HG03108 (cell line): ENCODE measurements around the gene IFIT5.
"Not testable (repeated sequence)": the region's sequence is repeated elsewhere in the genome, so short reads cannot be mapped to it uniquely, and the experiment has no call there.

Experiments
- ATAC-seq: cut with Tn5 transposase; IDR thresholded peaks from one replicate; pipeline ENCODE4 v1.9.1; 2021; ENCODE audit warnings: moderate library complexity; ENCODE audit not compliant: unreplicated experiment

IFIT5 gene

DNA sequence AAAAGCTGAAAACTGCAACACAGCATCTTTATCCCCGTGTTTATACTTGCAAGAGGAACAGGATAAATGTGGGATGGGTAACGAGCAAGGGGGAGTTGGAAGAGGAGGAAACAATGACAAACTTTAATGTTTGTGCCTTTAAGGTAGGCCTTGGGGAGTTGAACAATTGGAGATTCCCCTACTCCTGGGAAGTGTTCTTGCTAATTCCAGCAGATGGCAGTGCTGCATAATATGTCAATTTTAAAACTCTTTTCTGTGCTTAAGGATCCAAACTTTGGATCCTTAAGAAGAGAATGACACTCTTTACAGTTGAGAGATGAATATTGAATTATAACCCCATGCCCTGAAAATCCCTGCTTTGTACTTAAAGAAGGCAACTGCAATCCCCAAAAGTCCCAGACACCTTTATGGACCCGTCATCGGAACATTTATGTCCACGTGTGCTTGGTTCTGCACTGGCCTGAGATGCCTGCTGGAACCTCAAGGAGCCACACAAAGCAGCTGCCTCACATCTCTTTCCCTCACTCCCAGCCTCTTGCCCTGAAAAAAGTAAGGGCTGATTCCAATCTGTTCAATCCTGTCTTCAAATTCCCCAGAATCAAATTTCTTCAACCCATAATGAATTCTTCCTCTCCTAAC, 12.0 kb downstream of the IFIT5 start:
- no peak for ATAC-seq

DNA sequence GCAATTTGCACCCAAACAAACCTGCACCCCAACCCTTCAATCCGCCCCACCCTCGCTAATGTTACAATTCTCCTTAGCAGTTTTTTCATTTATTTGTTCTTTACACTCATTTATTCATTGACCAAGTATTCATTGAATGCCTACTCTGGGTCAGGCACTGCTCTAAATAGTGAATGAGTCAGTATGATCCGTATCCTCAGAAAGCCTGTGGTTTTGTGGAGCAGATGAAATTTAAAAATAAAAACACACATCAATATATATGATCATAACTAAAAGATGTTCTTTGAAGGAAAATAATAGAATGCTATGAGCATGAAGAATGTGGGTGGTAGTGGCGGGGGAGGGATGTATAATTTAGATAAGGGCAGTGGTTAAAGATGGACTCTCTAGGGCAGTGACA, 13.3 kb downstream of the IFIT5 start:
- ATAC-seq, result no peak

- ATAC-seq, result no peak
Observed at GRCh38 chr10:89428877-89429276, 14.5 kb downstream of the IFIT5 start.

DNA sequence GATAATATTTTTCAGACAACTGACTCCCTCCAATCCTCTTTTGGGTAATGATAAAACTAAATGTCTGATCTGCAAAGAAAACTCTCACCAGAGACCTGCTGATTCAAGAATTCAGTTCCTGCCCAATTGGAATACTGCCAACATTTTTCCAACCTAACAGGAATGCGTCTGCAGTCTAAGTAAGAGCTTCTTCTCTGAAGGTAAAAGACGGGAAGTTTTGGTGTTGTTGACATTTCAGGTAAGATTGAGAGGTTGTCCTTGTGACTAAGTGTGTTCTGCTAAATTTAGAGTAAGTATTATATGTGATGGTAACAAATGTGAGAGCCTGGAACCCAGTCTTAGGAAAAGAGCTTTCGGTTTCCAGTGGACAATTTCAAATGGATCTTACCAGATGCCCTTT, 17.6 kb downstream of the IFIT5 start:
- no peak for ATAC-seq

DNA sequence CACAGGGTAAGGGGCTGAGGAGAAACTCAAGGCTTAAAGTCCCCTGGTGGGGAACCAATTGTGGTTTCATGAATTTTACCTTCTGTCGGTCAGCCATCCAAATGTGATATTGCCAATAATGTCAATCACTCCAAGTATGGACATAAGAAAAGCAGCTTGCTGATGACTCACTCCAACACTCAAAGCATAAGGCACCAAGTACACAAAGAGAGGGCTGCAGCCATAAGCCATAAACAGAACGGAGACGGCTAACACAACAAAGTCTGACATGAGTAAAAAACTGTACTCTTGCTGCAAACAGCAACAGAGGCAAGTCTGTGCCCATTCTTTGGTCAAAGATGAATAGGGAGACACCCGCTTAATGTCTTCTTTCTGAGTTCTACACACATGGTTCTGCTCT, 24.2 kb downstream of the IFIT5 start:
- no peak for ATAC-seq

DNA sequence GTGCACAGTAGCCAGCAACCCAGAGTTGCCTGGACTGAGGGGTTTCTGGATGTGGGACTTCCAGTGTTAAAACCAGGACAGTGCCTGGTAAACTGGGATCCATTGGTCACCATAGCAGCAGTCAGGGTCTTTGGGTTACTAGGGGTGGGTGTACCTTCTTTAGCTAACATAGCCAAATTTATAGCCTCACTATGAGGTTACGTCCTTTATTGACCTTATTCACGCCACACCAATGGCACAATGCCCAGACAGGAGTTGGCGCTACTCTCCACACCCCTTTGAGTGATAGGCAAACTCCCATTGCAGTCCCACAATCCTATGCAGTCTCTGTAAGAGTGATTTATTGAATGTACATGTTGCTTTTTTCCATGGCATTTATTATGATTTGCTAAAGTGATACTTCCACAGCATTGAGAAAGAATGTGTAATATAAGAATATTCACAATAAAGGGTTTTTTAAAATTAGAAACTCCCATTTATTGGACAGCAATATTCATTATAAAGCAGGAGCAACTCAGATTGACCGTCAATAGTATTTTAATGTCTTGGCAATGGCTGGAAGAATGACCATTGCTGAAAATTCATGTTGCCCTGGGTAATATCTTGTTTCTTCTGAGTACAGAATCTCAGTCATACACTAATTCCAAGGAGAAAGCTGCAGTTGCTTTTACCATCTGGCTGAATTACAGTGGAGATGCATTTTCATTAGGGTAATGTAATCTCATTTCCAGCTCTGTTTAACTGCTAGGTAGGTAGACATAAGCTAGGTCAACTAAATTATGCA, 26.1 kb downstream of the IFIT5 start:
- no peak for ATAC-seq

DNA sequence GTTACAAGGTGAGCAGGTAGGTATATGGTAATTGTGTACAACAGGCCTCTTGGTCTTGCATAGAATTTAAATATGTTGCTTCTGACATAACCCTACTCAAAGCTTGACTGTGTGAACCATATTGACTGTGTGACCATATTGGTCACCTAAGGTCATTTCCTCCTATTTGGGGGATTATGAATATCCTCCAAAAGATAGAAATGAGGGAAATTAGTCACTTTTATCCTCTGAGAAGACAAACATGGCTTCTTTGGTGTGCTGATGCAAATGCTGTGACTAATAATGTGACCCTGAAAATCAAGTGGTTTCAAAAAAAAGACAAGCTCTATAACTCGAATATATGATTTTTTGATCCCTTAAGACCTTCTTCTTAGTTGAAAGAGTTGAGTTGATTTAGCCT, 27.9 kb downstream of the IFIT5 start:
- no peak for ATAC-seq

- not testable (repeated sequence) for ATAC-seq
Observed at GRCh38 chr10:89444819-89445218, 30.5 kb downstream of the IFIT5 start.

DNA sequence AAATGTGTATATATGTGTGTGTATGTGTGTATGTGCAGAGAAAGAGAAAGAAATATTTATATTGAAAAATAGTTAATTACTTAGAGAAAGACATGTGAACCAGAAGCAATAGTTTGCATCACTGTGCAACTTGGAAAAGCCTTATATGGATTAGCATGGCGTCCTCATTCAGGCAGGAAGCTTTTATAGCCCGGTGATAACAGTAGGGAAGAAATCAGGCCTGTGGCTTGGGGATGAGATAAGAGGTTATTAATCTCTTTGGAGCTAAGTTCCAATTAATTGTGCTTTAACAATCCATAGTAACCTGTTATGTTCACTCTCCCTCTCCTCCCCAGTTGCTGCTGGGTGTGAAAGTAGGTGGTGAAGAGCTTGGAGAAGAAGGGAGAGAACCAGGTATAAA, 36.5 kb downstream of the IFIT5 start:
- no peak for ATAC-seq

DNA sequence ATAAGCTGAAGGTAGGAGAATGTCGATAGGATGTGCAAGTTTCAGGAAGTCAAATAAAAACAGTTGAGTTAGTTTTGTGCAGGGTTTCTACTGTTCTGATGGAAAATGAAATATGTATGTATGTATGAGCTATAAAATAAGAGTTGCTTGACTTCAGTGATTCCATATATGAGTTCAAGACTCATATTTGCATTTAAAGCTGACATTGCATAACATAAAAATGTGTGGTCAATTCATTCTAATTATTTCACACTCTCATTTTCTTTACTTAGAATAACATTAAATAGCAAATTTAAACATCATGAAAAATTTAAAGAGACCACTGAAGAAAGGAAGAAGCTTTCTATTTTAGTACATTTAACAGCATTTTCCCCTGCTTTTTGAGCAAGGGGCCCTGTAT, 37.8 kb downstream of the IFIT5 start:
- no peak for ATAC-seq

DNA sequence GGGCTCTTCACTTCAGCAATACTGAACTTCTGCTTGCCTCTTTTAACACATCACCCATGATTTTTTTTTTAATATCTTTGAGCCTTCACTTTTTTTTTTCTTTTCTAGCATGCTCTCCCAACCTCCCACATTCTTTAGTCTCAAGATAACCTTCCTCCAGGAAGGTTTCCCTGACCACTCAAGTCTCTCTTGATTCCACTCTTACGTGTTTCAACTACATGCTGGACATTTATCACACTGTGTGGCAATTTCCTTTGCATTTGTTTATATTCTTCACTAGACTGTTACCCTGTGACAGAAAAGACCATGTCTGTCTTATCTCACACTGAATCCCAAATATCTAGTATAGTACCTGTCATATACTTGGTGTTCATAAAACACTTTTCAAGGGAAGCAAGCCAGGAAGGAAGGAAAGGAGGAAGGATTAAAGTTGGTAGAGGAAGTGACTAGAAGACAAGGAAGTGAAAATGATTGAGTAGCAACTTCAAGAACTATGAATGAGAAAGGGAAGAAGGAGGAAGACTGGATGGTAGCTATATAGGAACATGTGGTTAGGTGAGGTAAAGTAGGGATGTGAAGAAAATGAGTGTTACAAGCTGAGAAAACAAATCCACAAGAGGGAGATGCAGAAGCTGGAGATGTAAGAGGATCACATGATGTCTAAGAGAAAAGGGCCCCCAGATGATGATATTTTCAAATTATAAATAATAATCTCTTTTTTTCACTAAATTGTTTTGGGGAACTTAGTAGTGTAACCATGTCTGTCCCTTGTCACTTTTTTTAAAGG, 40.4 kb downstream of the IFIT5 start:
- no peak for ATAC-seq

DNA sequence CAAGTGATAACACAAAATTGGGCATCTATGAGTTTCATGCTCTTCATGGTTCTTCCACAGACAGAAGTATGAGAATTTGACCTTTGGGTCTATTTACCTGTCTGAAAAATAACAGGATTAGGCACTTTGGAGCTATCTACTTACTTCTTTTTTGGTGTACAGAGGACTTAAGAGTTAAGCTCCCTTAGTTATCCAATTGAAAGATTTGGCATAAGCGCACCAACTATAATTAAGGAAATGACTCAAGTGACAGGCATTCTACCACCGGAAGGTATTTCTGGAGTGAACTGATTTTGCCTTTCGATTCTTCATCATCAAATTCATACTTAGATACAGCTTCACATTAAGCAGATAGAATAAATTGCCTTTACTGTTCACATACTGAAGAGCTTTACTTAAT, 43.9 kb downstream of the IFIT5 start:
- ATAC-seq, result no peak

GRCh38 chr10:89458784-89459183, 44.4 kb downstream of the IFIT5 start:
- no peak for ATAC-seq

GRCh38 chr10:89463846-89464537, 49.6 kb downstream of the IFIT5 start:
- ATAC-seq, result no peak

DNA sequence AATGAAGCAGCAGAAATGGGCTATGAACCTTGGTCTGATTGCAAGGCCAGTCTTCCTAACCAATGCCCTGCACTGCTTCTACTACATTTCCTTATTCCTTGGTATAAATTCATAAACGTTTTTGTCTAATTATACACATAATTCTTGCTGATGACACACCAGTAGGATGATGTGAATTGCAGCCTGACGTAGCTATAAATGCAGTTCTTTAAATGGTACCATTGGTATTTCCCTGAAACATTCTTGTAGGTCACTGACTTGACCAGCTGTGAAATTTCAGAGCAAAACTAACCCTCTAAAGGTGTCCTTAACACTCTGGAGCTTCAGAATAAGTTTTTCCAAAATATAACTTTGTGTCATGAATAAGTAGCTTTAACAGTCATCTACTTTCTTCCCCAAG, 50.8 kb downstream of the IFIT5 start:
- no peak for ATAC-seq

DNA sequence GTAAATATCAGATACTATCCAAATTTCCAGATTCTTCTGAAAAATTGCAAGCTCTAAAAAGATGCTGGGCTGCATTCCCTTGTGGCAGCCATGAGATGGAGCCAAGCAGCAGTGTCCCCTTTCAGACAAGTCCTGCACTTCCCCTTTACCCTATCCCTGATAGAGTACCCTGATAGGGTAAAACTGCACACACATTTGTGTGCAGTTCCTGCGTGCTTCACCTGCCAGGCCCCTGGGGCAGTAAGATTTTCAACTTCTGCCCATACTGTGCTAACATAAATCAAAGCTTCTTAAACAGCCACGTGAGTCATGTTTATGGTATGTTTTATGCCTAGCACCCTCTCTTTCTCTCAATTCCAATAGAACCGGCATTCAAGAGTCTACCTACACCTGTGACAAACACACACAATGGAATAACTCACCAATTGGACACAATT, 52.2 kb downstream of the IFIT5 start:
- ATAC-seq, result no peak

- no peak for ATAC-seq
Observed at GRCh38 chr10:89468191-89468965, 54.0 kb downstream of the IFIT5 start.

DNA sequence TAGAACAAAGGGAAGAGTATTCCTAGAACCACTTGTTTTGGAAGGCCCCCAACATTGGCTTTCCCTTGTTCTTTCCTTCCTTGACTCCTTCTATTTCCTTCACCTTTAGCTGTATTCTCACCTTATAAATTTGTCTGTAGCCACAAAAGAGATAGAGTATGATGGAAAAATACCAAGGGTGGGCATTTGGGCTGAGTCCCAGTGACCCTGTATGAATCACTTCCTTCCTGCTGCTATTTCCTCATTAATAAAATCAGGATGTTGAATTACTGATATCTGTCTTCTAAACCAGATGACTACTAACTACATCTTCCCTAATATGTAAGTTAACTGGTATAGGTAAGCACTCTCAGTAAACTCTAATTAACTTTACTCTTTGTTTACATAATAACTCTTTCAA, 55.1 kb downstream of the IFIT5 start:
- no peak for ATAC-seq
